ENCODE data around the gene KCNQ1OT1.

- TF ChIP-seq CTCF (IDR thresholded peaks at IDR 0.05; ENCODE audit: poor library complexity) (no peak), EZH2phosphoT487 (IDR thresholded peaks at IDR 0.05; ENCODE audit: low read depth, severe bottlenecking, unreplicated experiment) (no peak), EZH2 (IDR thresholded peaks at IDR 0.05; ENCODE audit: borderline replicate concordance) (no peak)
Observed at GRCh38 chr11:2574553-2575535, 125.0 kb downstream of the KCNQ1OT1 start.

All from hepatocyte (in vitro differentiated cells).